SK-N-SH (cell line): ENCODE measurements around the gene TBXAS1. TPM values are rescaled to one million over a fixed set of nuclear protein-coding genes. Genes with fewer than 3 reads are reported as not detected.

Experiments
- CTCF ChIA-PET: fragments of 300-600, 350-600 bp; formaldehyde crosslinking; extraction: SDS; loops from one replicate; lab custom pipeline; 2021; lab: Yijun Ruan, JAX
- POLR2A ChIA-PET: fragments of 350-600 bp; sonication (Branson Sonifier 250); formaldehyde crosslinking; extraction: SDS; loops from one replicate; lab custom pipeline; 2020; ENCODE audit warnings: antibody characterized with exemption, inconsistent platforms; lab: Yijun Ruan, JAX
- DNase-seq: peaks from one replicate; pipeline ENCODE4 v3.0.0; 2012
- H2AFZ ChIP-seq: fragments of 200-600 bp; sonication (generic); 2 replicates; pipeline ENCODE4 v1.8.1; 2016; ENCODE audit warnings: antibody characterized with exemption, mild to moderate bottlenecking, low read depth
- H3F3A ChIP-seq: fragments of 200-600 bp; sonication (generic); replicated peaks from 2 replicates; pipeline ENCODE3; 2016; ENCODE audit warnings: antibody characterized with exemption, mild to moderate bottlenecking; ENCODE audit not compliant: insufficient read depth
- H3K27ac ChIP-seq, 2 experiments: fragments of 200-500 bp in 1 of 2; fragments of 200-600 bp in 1 of 2; sonication (Bioruptor generic) in 1 of 2; sonication (generic), shearing (Covaris generic) in 1 of 2; 2 replicates each; pipeline versions ENCODE4 v1.5.1 to v1.6.1; 2014 to 2016; ENCODE audit warnings: low read depth in 2 of 2, inconsistent platforms in 1 of 2, low read length in 1 of 2, mild to moderate bottlenecking in 1 of 2, mixed read lengths in 1 of 2
- H3K27me3 ChIP-seq: fragments of 200-600 bp; sonication (generic), shearing (Covaris generic); 2 replicates; pipeline ENCODE4 v1.6.1; 2016; ENCODE audit warnings: mixed run types; ENCODE audit not compliant: insufficient read depth
- H3K36me3 ChIP-seq, 2 experiments: fragments of 200-500 bp in 1 of 2; fragments of 200-600 bp in 1 of 2; sonication (Bioruptor generic) in 1 of 2; sonication (generic) in 1 of 2; replicated peaks in 1 of 2; 2 replicates each; pipeline versions ENCODE3 to v1.5.1; 2014 to 2016; ENCODE audit warnings: low read length in 1 of 2, mild to moderate bottlenecking in 1 of 2; ENCODE audit not compliant: insufficient read depth in 2 of 2, control insufficient read depth in 1 of 2
- H3K4me1 ChIP-seq, 2 experiments: fragments of 200-500 bp in 1 of 2; fragments of 200-600 bp in 1 of 2; sonication (Bioruptor generic) in 1 of 2; sonication (generic), shearing (Covaris generic) in 1 of 2; 2 replicates each; pipeline versions ENCODE4 v1.5.1 to v1.6.1; 2014 to 2016; ENCODE audit warnings: low read depth in 1 of 2, low read length in 1 of 2, mixed run types in 1 of 2; ENCODE audit not compliant: insufficient read depth in 2 of 2, control insufficient read depth in 1 of 2
- H3K4me2 ChIP-seq: fragments of 200-600 bp; sonication (generic), shearing (Covaris generic); 2 replicates; pipeline ENCODE4 v1.6.1; 2017; ENCODE audit warnings: mixed run types
- H3K4me3 ChIP-seq, 2 experiments: fragments of 200-500 bp in 1 of 2; fragments of 200-600 bp in 1 of 2; sonication (Bioruptor generic) in 1 of 2; sonication (generic), shearing (Covaris generic) in 1 of 2; 2 replicates each; pipeline versions ENCODE4 v1.5.1 to v1.8.1; 2014 to 2016; ENCODE audit warnings: low read depth in 2 of 2, inconsistent platforms in 1 of 2, low read length in 1 of 2, mild to moderate bottlenecking in 1 of 2, mixed read lengths in 1 of 2, moderate library complexity in 1 of 2
- H3K79me2 ChIP-seq: fragments of 200-600 bp; sonication (generic); 2 replicates; pipeline ENCODE4 v1.8.1; 2017; ENCODE audit warnings: mild to moderate bottlenecking; ENCODE audit not compliant: insufficient read depth
- H3K9ac ChIP-seq: fragments of 200-600 bp; sonication (generic); 2 replicates; pipeline ENCODE4 v1.6.1; 2017; ENCODE audit warnings: mixed run types
- H3K9me2 ChIP-seq: fragments of 200-600 bp; sonication (generic); 2 replicates; pipeline ENCODE4 v1.6.1; 2017; ENCODE audit warnings: mixed run types
- H3K9me3 ChIP-seq: fragments of 200-600 bp; sonication (generic); 2 replicates; pipeline ENCODE4 v1.6.1; 2017; ENCODE audit warnings: mixed run types, mild to moderate bottlenecking, moderate library complexity
- H4K20me1 ChIP-seq: fragments of 200-600 bp; sonication (generic); 2 replicates; pipeline ENCODE4 v1.6.1; 2017; ENCODE audit warnings: mild to moderate bottlenecking, mixed run types; ENCODE audit not compliant: insufficient read depth
- EP300 ChIP-seq, 2 experiments: IDR thresholded peaks; 2 replicates each; pipeline versions ENCODE4 v1.4.0 to v1.6.1; 2012; ENCODE audit warnings: borderline replicate concordance in 1 of 2, low read depth in 1 of 2, low read length in 1 of 2
- GABPA ChIP-seq: IDR thresholded peaks from 2 replicates; pipeline ENCODE4 v1.4.0; 2012; ENCODE audit warnings: low read depth, mild to moderate bottlenecking
- RCOR1 ChIP-seq: fragments of 150-350 bp; IDR thresholded peaks from 2 replicates; pipeline ENCODE4 v1.6.1; 2017; ENCODE audit warnings: antibody characterized with exemption, low read length
- RFX5 ChIP-seq: IDR thresholded peaks from 2 replicates; pipeline ENCODE4 v1.6.1; 2012; ENCODE audit warnings: mild to moderate bottlenecking, improper control_type of control experiment, low read length
- SIN3A ChIP-seq: IDR thresholded peaks from 2 replicates; pipeline ENCODE4 v1.6.1; 2012; ENCODE audit warnings: low read depth, mild to moderate bottlenecking, low read length, moderate library complexity, borderline replicate concordance
- TAF1 ChIP-seq: IDR thresholded peaks from 2 replicates; pipeline ENCODE4 v1.6.1; 2012; ENCODE audit warnings: low read depth, mild to moderate bottlenecking, low read length, moderate library complexity, borderline replicate concordance
- TCF12 ChIP-seq: IDR thresholded peaks from 2 replicates; pipeline ENCODE4 v1.4.0; 2012
- TEAD4 ChIP-seq: IDR thresholded peaks from 2 replicates; pipeline ENCODE4 v1.4.0; 2012; ENCODE audit warnings: mild to moderate bottlenecking, borderline replicate concordance; ENCODE audit not compliant: insufficient read depth
- WGBS: methylation state at CpG from one replicate; pipeline ENCODE4 v1.1.6; 2017; ENCODE audit warnings: low lambda C conversion rate; 5-methylcytosine and 5-hydroxymethylcytosine counted together
- polyA plus RNA-seq, 3 experiments: library from polyadenylated mRNA; depleted of rRNA; stranded (reverse); fragments of >200 nt; gene quantifications; 2 replicates each; pipeline ENCODE4 v1.2.3, GENCODE V29; 2012
- TF ChIP-seq, protein P1 (sequence below): IDR thresholded peaks from 2 replicates; pipeline ENCODE4 v1.4.0; 2012; ENCODE audit warnings: low read depth, borderline replicate concordance
- TF ChIP-seq, protein P2 (sequence below): fragments of 150-350 bp; IDR thresholded peaks from 2 replicates; pipeline ENCODE4 v1.6.1; 2016; ENCODE audit warnings: mild to moderate bottlenecking, low read depth, low read length
- TF ChIP-seq, protein P3 (sequence below): fragments of 150-350 bp; IDR thresholded peaks from 2 replicates; pipeline ENCODE4 v1.6.1; 2017; ENCODE audit warnings: antibody characterized with exemption, low read length, low read depth, borderline replicate concordance
- TF ChIP-seq, protein P4 (sequence below): fragments of 200-600 bp; sonication (generic); IDR thresholded peaks from 2 replicates; pipeline ENCODE4 v1.6.1; 2017; ENCODE audit warnings: antibody characterized with exemption, mild to moderate bottlenecking, moderate library complexity
- TF ChIP-seq, protein P5 (sequence below): IDR thresholded peaks from 2 replicates; pipeline ENCODE4 v1.4.0; 2012; ENCODE audit warnings: low read depth, borderline replicate concordance

TBXAS1 gene
- polyA plus RNA-seq, 1 of the 3 experiments (the other 2 are of a cell fraction): 4.4 TPM

DNA sequence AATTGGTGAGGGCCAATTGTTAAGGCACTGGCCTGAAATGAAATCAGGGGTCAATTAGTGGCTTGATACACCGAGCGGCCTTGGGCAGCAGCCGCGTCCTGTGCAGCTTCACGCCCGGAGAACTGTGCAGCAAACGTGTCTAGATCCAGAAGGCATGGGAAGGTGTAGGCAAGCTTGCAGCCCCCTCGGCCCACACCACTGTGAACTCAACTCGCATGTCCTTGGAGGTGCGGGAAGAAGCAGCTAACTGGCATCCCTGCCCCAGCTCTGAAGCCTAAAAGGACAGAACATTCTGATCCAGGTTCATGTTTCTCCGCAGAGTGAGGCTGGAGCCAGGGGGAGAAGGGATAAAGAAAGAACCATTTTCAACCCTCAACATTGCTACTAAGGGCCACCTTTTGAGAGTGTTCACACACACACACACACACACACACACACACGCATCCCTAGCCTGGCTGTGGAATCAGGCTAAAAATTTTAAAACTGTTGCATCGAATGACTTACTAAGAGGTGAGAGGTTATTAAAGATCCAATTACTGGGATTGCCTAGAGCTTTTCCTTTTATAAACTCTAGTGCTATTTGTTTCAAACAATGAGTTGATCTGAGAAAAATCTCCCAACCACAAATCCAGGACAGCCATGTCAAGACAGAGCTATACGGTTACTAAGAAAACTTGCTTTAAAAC, 129.7 kb downstream of the TBXAS1 start:
- H3K9me2 ChIP-seq: no peaks in the 10 kb centered on the region
- H3K4me2 ChIP-seq: no peak overlapping the region
- H3K9ac ChIP-seq: no peak overlapping the region
- WGBS: 85% methylated on average over 14 of the region's 14 CpGs
- peaks cover 0 to 6% of the 10 kb centered on the region in 2 experiments; a peak in 1 of 4 replicates for H3K4me1 ChIP-seq
- no peaks in the 10 kb centered on the region for H3K79me2 ChIP-seq
- CTCF ChIA-PET: interaction anchor here (0.9 to 1.0 kb wide), 3 partner anchors 44 to 485 kb away, joined by 3 to 4 read pairs (median 3); no protein-coding TSS in a partner anchor
- no peaks in the 10 kb centered on the region for H3F3A ChIP-seq
- TF ChIP-seq TCF12 (no peak), SIN3A (no peak), GABPA (no peak), TAF1 (no peak), RCOR1 (no peak), TEAD4 (no peak), RFX5 (no peak), EP300 (IDR thresholded peaks at IDR 0.05; ENCODE audit: borderline replicate concordance in 1 of 2, low read depth in 1 of 2, low read length in 1 of 2) (no peak)
- TF ChIP-seq, protein P1, sequence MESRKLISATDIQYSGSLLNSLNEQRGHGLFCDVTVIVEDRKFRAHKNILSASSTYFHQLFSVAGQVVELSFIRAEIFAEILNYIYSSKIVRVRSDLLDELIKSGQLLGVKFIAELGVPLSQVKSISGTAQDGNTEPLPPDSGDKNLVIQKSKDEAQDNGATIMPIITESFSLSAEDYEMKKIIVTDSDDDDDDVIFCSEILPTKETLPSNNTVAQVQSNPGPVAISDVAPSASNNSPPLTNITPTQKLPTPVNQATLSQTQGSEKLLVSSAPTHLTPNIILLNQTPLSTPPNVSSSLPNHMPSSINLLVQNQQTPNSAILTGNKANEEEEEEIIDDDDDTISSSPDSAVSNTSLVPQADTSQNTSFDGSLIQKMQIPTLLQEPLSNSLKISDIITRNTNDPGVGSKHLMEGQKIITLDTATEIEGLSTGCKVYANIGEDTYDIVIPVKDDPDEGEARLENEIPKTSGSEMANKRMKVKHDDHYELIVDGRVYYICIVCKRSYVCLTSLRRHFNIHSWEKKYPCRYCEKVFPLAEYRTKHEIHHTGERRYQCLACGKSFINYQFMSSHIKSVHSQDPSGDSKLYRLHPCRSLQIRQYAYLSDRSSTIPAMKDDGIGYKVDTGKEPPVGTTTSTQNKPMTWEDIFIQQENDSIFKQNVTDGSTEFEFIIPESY: no peak
- TF ChIP-seq, protein P2, sequence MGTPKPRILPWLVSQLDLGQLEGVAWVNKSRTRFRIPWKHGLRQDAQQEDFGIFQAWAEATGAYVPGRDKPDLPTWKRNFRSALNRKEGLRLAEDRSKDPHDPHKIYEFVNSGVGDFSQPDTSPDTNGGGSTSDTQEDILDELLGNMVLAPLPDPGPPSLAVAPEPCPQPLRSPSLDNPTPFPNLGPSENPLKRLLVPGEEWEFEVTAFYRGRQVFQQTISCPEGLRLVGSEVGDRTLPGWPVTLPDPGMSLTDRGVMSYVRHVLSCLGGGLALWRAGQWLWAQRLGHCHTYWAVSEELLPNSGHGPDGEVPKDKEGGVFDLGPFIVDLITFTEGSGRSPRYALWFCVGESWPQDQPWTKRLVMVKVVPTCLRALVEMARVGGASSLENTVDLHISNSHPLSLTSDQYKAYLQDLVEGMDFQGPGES: no peak
- TF ChIP-seq, protein P3, sequence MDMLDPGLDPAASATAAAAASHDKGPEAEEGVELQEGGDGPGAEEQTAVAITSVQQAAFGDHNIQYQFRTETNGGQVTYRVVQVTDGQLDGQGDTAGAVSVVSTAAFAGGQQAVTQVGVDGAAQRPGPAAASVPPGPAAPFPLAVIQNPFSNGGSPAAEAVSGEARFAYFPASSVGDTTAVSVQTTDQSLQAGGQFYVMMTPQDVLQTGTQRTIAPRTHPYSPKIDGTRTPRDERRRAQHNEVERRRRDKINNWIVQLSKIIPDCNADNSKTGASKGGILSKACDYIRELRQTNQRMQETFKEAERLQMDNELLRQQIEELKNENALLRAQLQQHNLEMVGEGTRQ: no peak
- TF ChIP-seq, protein P4, sequence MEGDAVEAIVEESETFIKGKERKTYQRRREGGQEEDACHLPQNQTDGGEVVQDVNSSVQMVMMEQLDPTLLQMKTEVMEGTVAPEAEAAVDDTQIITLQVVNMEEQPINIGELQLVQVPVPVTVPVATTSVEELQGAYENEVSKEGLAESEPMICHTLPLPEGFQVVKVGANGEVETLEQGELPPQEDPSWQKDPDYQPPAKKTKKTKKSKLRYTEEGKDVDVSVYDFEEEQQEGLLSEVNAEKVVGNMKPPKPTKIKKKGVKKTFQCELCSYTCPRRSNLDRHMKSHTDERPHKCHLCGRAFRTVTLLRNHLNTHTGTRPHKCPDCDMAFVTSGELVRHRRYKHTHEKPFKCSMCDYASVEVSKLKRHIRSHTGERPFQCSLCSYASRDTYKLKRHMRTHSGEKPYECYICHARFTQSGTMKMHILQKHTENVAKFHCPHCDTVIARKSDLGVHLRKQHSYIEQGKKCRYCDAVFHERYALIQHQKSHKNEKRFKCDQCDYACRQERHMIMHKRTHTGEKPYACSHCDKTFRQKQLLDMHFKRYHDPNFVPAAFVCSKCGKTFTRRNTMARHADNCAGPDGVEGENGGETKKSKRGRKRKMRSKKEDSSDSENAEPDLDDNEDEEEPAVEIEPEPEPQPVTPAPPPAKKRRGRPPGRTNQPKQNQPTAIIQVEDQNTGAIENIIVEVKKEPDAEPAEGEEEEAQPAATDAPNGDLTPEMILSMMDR: no peak
- TF ChIP-seq, protein P5, sequence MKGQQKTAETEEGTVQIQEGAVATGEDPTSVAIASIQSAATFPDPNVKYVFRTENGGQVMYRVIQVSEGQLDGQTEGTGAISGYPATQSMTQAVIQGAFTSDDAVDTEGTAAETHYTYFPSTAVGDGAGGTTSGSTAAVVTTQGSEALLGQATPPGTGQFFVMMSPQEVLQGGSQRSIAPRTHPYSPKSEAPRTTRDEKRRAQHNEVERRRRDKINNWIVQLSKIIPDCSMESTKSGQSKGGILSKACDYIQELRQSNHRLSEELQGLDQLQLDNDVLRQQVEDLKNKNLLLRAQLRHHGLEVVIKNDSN: no peak
- TF ChIP-seq, all 33 proteins: peak for 0
- H4K20me1 ChIP-seq: no peaks in the 10 kb centered on the region
- no peak overlapping the region for H3K27ac ChIP-seq
- no peaks in the 10 kb centered on the region for H3K36me3 ChIP-seq
- H3K4me3 ChIP-seq: no peak overlapping the region
- POLR2A ChIA-PET: no interaction called here
- H3K9me3 ChIP-seq: no peaks in the 10 kb centered on the region
- no peak overlapping the region for H2AFZ ChIP-seq
- DNase-seq: no peak
- H3K27me3 ChIP-seq: no peaks in the 10 kb centered on the region; the same call in 1 of the 2 replicates
